ENCODE data around the gene SCN4A.
"Not testable (repeated sequence)": the region's sequence is repeated elsewhere in the genome, so short reads cannot be mapped to it uniquely, and the experiment has no call there.

Gene SCN4A

GRCh38 chr17:63988741-63989621 is 16.3 kb upstream of the SCN4A start:
- Histone ChIP-seq H3K9ac (ENCODE audit: low read depth, low read length) (no peak overlapping the region), H3K36me3 (ENCODE audit: insufficient read depth, low read length) (no peaks in the 10 kb centered on the region), H3K9me3 (replicated peaks; ENCODE audit: low read length) (no peaks in the 10 kb centered on the region), H3K4me1 (ENCODE audit: control insufficient read depth, insufficient read depth, low read length) (peaks cover 30% of the 10 kb centered on the region), H3K4me3 (ENCODE audit: low read length) (peak overlapping the region; percentile 19), H3K27me3 (ENCODE audit: control insufficient read depth, insufficient read depth, low read length) (peaks cover 43% of the 10 kb centered on the region), H3K4me2 (ENCODE audit: low read length) (peak overlapping the region; percentile 53)

DNA sequence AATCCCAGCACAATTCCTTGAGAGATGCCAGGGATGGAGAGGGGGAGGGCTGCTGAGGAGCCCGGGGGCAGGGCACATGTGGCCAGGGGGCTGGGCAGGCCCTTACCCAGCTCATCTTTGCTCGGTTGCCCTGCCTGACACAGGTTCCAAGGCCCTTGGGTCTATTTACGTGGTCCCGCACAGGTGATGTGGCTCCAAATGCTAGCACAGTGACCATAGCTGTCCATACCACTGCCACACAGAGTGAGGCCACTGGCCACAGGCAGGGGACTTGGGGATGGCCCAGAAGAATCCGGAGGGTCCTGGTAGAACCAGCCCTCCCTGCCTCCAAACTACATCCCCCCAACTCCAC is 15.4 kb upstream of the SCN4A start:
- H3K4me1 ChIP-seq (ENCODE audit: control insufficient read depth, insufficient read depth, low read length), result peaks cover 32% of the 10 kb centered on the region
- H3K4me2 ChIP-seq (ENCODE audit: low read length), result no peak overlapping the region
- no peak overlapping the region for H3K4me3 ChIP-seq (ENCODE audit: low read length)
- H3K9ac ChIP-seq (ENCODE audit: low read depth, low read length), result no peak overlapping the region
- no peaks in the 10 kb centered on the region for H3K9me3 ChIP-seq (replicated peaks; ENCODE audit: low read length)
- H3K27me3 ChIP-seq (ENCODE audit: control insufficient read depth, insufficient read depth, low read length), result peaks cover 37% of the 10 kb centered on the region
- no peaks in the 10 kb centered on the region for H3K36me3 ChIP-seq (ENCODE audit: insufficient read depth, low read length)

GRCh38 chr17:63987221-63988126 is 14.8 kb upstream of the SCN4A start:
- Histone ChIP-seq H3K9me3 (replicated peaks; ENCODE audit: low read length) (no peaks in the 10 kb centered on the region), H3K4me3 (ENCODE audit: low read length) (no peak overlapping the region), H3K27me3 (ENCODE audit: control insufficient read depth, insufficient read depth, low read length) (peaks cover 33% of the 10 kb centered on the region), H3K4me1 (ENCODE audit: control insufficient read depth, insufficient read depth, low read length) (peaks cover 32% of the 10 kb centered on the region), H3K9ac (ENCODE audit: low read depth, low read length) (no peak overlapping the region), H3K36me3 (ENCODE audit: insufficient read depth, low read length) (no peaks in the 10 kb centered on the region), H3K4me2 (ENCODE audit: low read length) (no peak overlapping the region)

DNA sequence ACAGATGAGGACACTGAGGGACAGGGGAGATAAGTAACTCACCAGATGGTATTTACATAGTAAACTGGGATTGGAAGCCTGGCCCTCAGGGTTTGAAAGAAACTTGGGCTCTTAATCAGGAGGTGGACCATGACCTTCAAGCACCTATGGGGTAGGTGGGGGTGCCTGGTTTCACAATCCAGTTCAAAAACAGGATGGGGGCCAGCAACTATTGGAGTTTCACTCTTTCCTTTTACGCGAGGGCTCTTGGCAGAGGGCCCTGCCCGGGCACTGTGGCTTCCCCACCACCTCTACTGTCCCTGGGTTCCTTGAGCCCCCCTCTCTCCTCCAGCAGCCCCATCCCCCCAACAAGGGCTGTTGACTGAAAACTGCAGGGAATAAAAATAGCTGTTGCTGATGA is 14.1 kb upstream of the SCN4A start:
- Histone ChIP-seq H3K4me1 (ENCODE audit: control insufficient read depth, insufficient read depth, low read length) (peaks cover 32% of the 10 kb centered on the region), H3K36me3 (ENCODE audit: insufficient read depth, low read length) (no peaks in the 10 kb centered on the region), H3K9me3 (replicated peaks; ENCODE audit: low read length) (no peaks in the 10 kb centered on the region), H3K4me2 (ENCODE audit: low read length) (no peak overlapping the region), H3K27me3 (ENCODE audit: control insufficient read depth, insufficient read depth, low read length) (peaks cover 27% of the 10 kb centered on the region), H3K4me3 (ENCODE audit: low read length) (no peak overlapping the region), H3K9ac (ENCODE audit: low read depth, low read length) (no peak overlapping the region)

- peaks cover 30% of the 10 kb centered on the region for H3K4me1 ChIP-seq (ENCODE audit: control insufficient read depth, insufficient read depth, low read length)
- no peak overlapping the region for H3K4me2 ChIP-seq (ENCODE audit: low read length)
- no peaks in the 10 kb centered on the region for H3K36me3 ChIP-seq (ENCODE audit: insufficient read depth, low read length)
- no peak overlapping the region for H3K9ac ChIP-seq (ENCODE audit: low read depth, low read length)
- peaks cover 19% of the 10 kb centered on the region for H3K27me3 ChIP-seq (ENCODE audit: control insufficient read depth, insufficient read depth, low read length)
- H3K9me3 ChIP-seq (replicated peaks; ENCODE audit: low read length), result no peaks in the 10 kb centered on the region
- no peak overlapping the region for H3K4me3 ChIP-seq (ENCODE audit: low read length)
Measured at GRCh38 chr17:63985387-63986140, 12.8 kb upstream of the SCN4A start.

- Histone ChIP-seq H3K4me2 (ENCODE audit: low read length) (no peak overlapping the region), H3K36me3 (ENCODE audit: insufficient read depth, low read length) (no peaks in the 10 kb centered on the region), H3K9ac (ENCODE audit: low read depth, low read length) (no peak overlapping the region), H3K9me3 (replicated peaks; ENCODE audit: low read length) (no peaks in the 10 kb centered on the region), H3K27me3 (ENCODE audit: control insufficient read depth, insufficient read depth, low read length) (peaks cover 13% of the 10 kb centered on the region), H3K4me3 (ENCODE audit: low read length) (no peak overlapping the region), H3K4me1 (ENCODE audit: control insufficient read depth, insufficient read depth, low read length) (peaks cover 35% of the 10 kb centered on the region)
Measured at GRCh38 chr17:63984651-63985386, 12.1 kb upstream of the SCN4A start.

- no peak overlapping the region for H3K4me2 ChIP-seq (ENCODE audit: low read length)
- H3K36me3 ChIP-seq (ENCODE audit: insufficient read depth, low read length), result no peaks in the 10 kb centered on the region
- no peak overlapping the region for H3K4me3 ChIP-seq (ENCODE audit: low read length)
- H3K9ac ChIP-seq (ENCODE audit: low read depth, low read length), result no peak overlapping the region
- H3K27me3 ChIP-seq (ENCODE audit: control insufficient read depth, insufficient read depth, low read length), result peaks cover 7% of the 10 kb centered on the region
- H3K4me1 ChIP-seq (ENCODE audit: control insufficient read depth, insufficient read depth, low read length), result peaks cover 33% of the 10 kb centered on the region
- no peaks in the 10 kb centered on the region for H3K9me3 ChIP-seq (replicated peaks; ENCODE audit: low read length)
Measured at GRCh38 chr17:63984236-63984635, 11.5 kb upstream of the SCN4A start.

GRCh38 chr17:63983320-63983719 is 10.6 kb upstream of the SCN4A start:
- H3K9me3 ChIP-seq (replicated peaks; ENCODE audit: low read length), result no peaks in the 10 kb centered on the region

GRCh38 chr17:63982641-63983040 is 9.9 kb upstream of the SCN4A start:
- not testable (repeated sequence) for H3K9ac ChIP-seq (ENCODE audit: low read depth, low read length); H3K36me3 ChIP-seq (ENCODE audit: insufficient read depth, low read length); H3K9me3 ChIP-seq (replicated peaks; ENCODE audit: low read length); H3K4me3 ChIP-seq (ENCODE audit: low read length); H3K4me2 ChIP-seq (ENCODE audit: low read length); H3K27me3 ChIP-seq (ENCODE audit: control insufficient read depth, insufficient read depth, low read length)
- H3K4me1 ChIP-seq (ENCODE audit: control insufficient read depth, insufficient read depth, low read length), result peaks cover 28% of the 10 kb centered on the region

More at GRCh38 chr17:63983320-63983719, 10.6 kb upstream of the SCN4A start:
- Histone ChIP-seq H3K36me3 (ENCODE audit: insufficient read depth, low read length) (no peaks in the 10 kb centered on the region), H3K4me3 (ENCODE audit: low read length) (no peak overlapping the region), H3K27me3 (ENCODE audit: control insufficient read depth, insufficient read depth, low read length) (peaks cover 2% of the 10 kb centered on the region), H3K4me2 (ENCODE audit: low read length) (no peak overlapping the region), H3K4me1 (ENCODE audit: control insufficient read depth, insufficient read depth, low read length) (peaks cover 28% of the 10 kb centered on the region), H3K9ac (ENCODE audit: low read depth, low read length) (no peak overlapping the region)

DNA sequence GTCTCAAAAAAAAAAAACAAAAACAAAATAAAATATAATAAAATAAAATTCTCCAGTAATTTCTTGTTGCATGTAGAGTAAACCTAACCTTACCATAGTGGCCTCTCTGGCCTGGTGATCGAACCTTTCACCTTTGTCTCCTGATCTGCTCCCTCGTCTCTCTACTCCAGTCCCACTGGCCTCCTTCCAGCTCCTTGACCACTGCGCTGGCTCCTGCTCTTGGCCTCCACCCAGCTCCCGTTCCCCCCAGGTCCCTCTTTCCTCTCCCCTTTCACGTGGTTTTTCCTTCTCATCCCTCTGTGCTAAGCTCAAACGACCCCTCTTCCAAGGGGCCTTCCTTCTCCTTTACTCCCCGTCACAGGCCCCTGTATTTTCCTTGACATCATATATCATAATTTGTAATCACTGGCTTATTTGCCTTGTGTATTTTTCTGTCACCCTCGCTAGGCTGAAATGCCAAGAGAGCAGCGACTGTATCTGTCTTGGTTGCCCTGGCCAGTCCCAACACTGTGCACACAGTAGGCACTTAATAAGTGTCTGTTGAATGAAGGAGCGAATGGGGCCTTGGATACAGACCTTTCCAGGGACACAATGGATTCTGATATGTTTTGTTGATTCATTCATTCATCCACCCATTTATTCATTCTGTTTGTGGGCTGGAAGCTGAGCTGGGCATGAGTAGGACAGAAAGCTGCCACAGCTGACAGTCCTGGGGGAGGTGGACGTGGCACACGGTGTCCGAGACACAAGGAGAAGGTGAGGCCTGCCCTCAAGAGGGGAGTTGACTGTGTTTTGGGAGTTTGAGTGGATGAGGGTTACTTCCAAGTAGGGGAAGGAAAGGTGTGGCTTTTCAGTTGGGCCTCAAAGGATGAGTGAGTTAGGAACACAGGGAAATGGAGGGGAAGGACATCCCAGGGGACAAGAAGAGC is 5.8 kb upstream of the SCN4A start:
- Histone ChIP-seq H3K36me3 (ENCODE audit: insufficient read depth, low read length) (no peaks in the 10 kb centered on the region), H3K9ac (ENCODE audit: low read depth, low read length) (no peak overlapping the region), H3K4me3 (ENCODE audit: low read length) (no peak overlapping the region), H3K4me2 (ENCODE audit: low read length) (no peak overlapping the region), H3K9me3 (replicated peaks; ENCODE audit: low read length) (no peaks in the 10 kb centered on the region), H3K4me1 (ENCODE audit: control insufficient read depth, insufficient read depth, low read length) (peaks cover 28% of the 10 kb centered on the region), H3K27me3 (ENCODE audit: control insufficient read depth, insufficient read depth, low read length) (no peaks in the 10 kb centered on the region)
